NB4 (cell line): Measurements from ENCODE around the gene LRRN1.

Source experiments
- POLR2A ChIP-seq: IDR thresholded peaks from 2 replicates; pipeline ENCODE4 v1.6.1; 2011; ENCODE audit warnings: mild to moderate bottlenecking; ENCODE audit not compliant: insufficient read length; ENCODE audit errors: extremely low read depth
- TF ChIP-seq, protein P1 (sequence below): IDR thresholded peaks from one replicate; pipeline ENCODE4 v1.5.1; 2012; ENCODE audit warnings: low read depth, low read length
- TF ChIP-seq, protein P2 (sequence below): IDR thresholded peaks from 2 replicates; pipeline ENCODE4 v1.6.1; 2011; ENCODE audit warnings: low read depth, low read length

DNA sequence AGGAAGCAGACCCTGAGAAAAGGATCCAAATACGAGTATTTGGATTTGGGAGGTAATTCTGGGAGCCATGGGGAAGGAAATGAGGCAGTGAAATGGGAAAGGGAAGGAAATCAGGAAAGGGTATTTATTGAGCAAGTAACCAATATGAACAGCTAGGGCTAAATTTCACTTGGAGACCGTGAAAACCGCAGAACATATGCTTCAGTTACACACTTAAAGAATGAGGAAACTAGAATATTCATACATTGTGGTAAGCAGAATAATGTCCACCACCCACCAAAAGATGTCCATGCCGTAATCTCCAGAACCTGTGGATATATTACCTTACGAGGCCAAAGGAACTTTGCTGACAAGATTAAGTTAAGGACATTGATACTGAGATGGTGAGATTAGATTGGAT lies 63.3 kb downstream of the LRRN1 start:
- no peak for TF ChIP-seq POLR2A
- TF ChIP-seq, protein P1, sequence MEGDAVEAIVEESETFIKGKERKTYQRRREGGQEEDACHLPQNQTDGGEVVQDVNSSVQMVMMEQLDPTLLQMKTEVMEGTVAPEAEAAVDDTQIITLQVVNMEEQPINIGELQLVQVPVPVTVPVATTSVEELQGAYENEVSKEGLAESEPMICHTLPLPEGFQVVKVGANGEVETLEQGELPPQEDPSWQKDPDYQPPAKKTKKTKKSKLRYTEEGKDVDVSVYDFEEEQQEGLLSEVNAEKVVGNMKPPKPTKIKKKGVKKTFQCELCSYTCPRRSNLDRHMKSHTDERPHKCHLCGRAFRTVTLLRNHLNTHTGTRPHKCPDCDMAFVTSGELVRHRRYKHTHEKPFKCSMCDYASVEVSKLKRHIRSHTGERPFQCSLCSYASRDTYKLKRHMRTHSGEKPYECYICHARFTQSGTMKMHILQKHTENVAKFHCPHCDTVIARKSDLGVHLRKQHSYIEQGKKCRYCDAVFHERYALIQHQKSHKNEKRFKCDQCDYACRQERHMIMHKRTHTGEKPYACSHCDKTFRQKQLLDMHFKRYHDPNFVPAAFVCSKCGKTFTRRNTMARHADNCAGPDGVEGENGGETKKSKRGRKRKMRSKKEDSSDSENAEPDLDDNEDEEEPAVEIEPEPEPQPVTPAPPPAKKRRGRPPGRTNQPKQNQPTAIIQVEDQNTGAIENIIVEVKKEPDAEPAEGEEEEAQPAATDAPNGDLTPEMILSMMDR, result no peak
- TF ChIP-seq, protein P2, sequence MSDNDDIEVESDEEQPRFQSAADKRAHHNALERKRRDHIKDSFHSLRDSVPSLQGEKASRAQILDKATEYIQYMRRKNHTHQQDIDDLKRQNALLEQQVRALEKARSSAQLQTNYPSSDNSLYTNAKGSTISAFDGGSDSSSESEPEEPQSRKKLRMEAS, result no peak
